Ishikawa (cell line): ENCODE results near the gene NCF4.

Experiments used
- EP300 ChIP-seq: IDR thresholded peaks from 2 replicates; pipeline ENCODE4 v1.6.1; 2012; ENCODE audit warnings: borderline replicate concordance
- MAX ChIP-seq: IDR thresholded peaks from 2 replicates; pipeline ENCODE4 v1.6.1; 2012
- REST ChIP-seq: IDR thresholded peaks from 2 replicates; pipeline ENCODE4 v1.6.1; 2012; ENCODE audit warnings: low read depth, mild to moderate bottlenecking
- TAF1 ChIP-seq: IDR thresholded peaks from 2 replicates; pipeline ENCODE4 v1.6.1; 2012; ENCODE audit warnings: low read depth, mild to moderate bottlenecking
- TCF12 ChIP-seq: IDR thresholded peaks from 2 replicates; pipeline ENCODE4 v1.6.1; 2012; ENCODE audit warnings: low read depth

- no peak for TF ChIP-seq MAX
- no peak for TF ChIP-seq REST
- TF ChIP-seq TAF1 = no peak
- no peak for TF ChIP-seq EP300
- no peak for TF ChIP-seq TCF12
Observed at GRCh38 chr22:36907253-36908195, 46.7 kb downstream of the NCF4 start.
